Measurements from ENCODE around the gene LY6G5C.

DNA sequence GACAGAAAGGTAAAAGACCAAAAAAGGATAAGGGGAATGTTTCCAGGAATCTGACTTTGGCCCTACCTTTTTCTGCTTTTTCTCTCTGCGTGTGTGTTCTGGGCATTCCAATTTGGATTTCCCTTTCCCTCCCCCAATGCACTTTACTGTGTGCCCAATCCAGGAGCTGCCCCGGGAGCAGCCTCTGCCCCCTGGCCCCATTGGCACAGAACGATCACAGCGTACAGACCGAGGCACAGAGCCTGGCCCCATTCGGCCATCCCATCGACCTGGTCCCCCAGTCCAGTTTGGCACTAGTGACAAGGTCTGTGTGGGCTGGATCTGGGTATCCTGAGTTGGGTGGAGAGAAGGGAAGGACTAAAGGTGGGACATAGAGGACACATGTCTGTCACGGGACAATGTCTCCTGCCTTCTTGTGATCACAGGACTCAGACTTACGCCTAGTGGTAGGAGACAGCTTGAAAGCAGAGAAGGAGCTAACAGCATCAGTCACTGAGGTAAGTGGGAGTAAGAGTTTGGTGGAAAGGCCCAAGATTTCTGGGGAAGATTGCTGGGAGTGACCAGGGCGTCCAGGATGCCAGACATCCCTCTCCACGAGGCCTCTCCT is 45.8 kb downstream of the LY6G5C start:
- TF ChIP-seq, protein P1, sequence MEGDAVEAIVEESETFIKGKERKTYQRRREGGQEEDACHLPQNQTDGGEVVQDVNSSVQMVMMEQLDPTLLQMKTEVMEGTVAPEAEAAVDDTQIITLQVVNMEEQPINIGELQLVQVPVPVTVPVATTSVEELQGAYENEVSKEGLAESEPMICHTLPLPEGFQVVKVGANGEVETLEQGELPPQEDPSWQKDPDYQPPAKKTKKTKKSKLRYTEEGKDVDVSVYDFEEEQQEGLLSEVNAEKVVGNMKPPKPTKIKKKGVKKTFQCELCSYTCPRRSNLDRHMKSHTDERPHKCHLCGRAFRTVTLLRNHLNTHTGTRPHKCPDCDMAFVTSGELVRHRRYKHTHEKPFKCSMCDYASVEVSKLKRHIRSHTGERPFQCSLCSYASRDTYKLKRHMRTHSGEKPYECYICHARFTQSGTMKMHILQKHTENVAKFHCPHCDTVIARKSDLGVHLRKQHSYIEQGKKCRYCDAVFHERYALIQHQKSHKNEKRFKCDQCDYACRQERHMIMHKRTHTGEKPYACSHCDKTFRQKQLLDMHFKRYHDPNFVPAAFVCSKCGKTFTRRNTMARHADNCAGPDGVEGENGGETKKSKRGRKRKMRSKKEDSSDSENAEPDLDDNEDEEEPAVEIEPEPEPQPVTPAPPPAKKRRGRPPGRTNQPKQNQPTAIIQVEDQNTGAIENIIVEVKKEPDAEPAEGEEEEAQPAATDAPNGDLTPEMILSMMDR (IDR thresholded peaks at IDR 0.05) = no peak
- no peak for TF ChIP-seq POLR2A (IDR thresholded peaks at IDR 0.05)

Measured in thyroid gland (tissue), 4 donors.